Peyer's patch (tissue), 4 donors: ENCODE data around the gene SKIDA1.

ENCODE experiments used
- CTCF ChIP-seq, 6 experiments: fragments of 450-650 bp in 4 of 6; fragments of 200-600 bp in 2 of 6; sonication (generic) in 1 of 6; IDR thresholded peaks; one replicate each; pipeline ENCODE4 v1.5.1; 2017 to 2019; ENCODE audit warnings: antibody characterized with exemption in 6 of 6, mild to moderate bottlenecking in 3 of 6, moderate library complexity in 1 of 6
- POLR2A ChIP-seq, 2 donors: fragments of 450-650 bp; IDR thresholded peaks; one replicate each; pipeline ENCODE4 v1.5.1; 2017; ENCODE audit warnings: antibody characterized with exemption in 2 of 2, mild to moderate bottlenecking in 2 of 2, moderate library complexity in 2 of 2

GRCh38 chr10:21529032-21529910, 3.8 kb upstream of the SKIDA1 start:
- no peak for TF ChIP-seq CTCF (IDR thresholded peaks at IDR 0.05)
- no peak for TF ChIP-seq POLR2A (IDR thresholded peaks at IDR 0.05)
